Parathyroid adenoma (tissue), 2 donors: ENCODE results near the gene FSTL5.

Experiments
- H2AFZ ChIP-seq: fragments of 300-600 bp; sonication (generic); one replicate; pipeline ENCODE4 v1.7.0; 2017; ENCODE audit warnings: antibody characterized with exemption, mild to moderate bottlenecking
- H3K27ac ChIP-seq: fragments of 300-600 bp; sonication (generic); one replicate; pipeline ENCODE4 v1.7.0; 2017
- H3K27me3 ChIP-seq: fragments of 300-600 bp; sonication (generic); one replicate; pipeline ENCODE4 v1.7.0; 2017; ENCODE audit warnings: low read length; ENCODE audit not compliant: control insufficient read depth, insufficient read depth
- H3K36me3 ChIP-seq: fragments of 300-600 bp; sonication (generic); one replicate; pipeline ENCODE4 v1.7.0; 2017; ENCODE audit warnings: low read length; ENCODE audit not compliant: control insufficient read depth, insufficient read depth
- H3K4me1 ChIP-seq: fragments of 300-600 bp; sonication (generic); one replicate; pipeline ENCODE4 v1.7.0; 2017; ENCODE audit warnings: control low read depth
- H3K4me2 ChIP-seq: fragments of 300-600 bp; sonication (generic); one replicate; pipeline ENCODE4 v1.7.0; 2017; ENCODE audit warnings: low read length
- H3K4me3 ChIP-seq: fragments of 300-600 bp; sonication (generic); one replicate; pipeline ENCODE4 v1.7.0; 2017; ENCODE audit warnings: low read depth, low read length
- H3K79me2 ChIP-seq: fragments of 300-600 bp; sonication (generic); one replicate; pipeline ENCODE4 v1.7.0; 2017; ENCODE audit warnings: control low read depth
- H3K9ac ChIP-seq: fragments of 300-600 bp; sonication (generic); one replicate; pipeline ENCODE4 v1.7.0; 2017; ENCODE audit warnings: mild to moderate bottlenecking
- H3K9me3 ChIP-seq: fragments of 300-600 bp; sonication (generic); one replicate; pipeline ENCODE4 v1.7.0; 2017; ENCODE audit warnings: low read length; ENCODE audit not compliant: control insufficient read depth
- CTCF ChIP-seq: fragments of 300-600 bp; sonication (generic); IDR thresholded peaks from one replicate; pipeline ENCODE4 v1.7.0; 2017; ENCODE audit warnings: antibody characterized with exemption, mild to moderate bottlenecking
- donor health status: primary hyperparathyroidism.

Gene FSTL5

GRCh38 chr4:161601011-161601410 lies 562.8 kb downstream of the FSTL5 start:
- H3K27me3 ChIP-seq, result no peaks in the 10 kb centered on the region
- H3K4me3 ChIP-seq, result no peak overlapping the region
- H2AFZ ChIP-seq, result no peak overlapping the region
- H3K9me3 ChIP-seq, result no peaks in the 10 kb centered on the region
- no peak for TF ChIP-seq CTCF
- H3K4me2 ChIP-seq, result no peak overlapping the region
- no peak overlapping the region for H3K9ac ChIP-seq
- H3K4me1 ChIP-seq, result no peaks in the 10 kb centered on the region
- no peaks in the 10 kb centered on the region for H3K79me2 ChIP-seq
- H3K27ac ChIP-seq, result no peak overlapping the region
- H3K36me3 ChIP-seq, result no peaks in the 10 kb centered on the region

GRCh38 chr4:161595230-161595771 lies 568.5 kb downstream of the FSTL5 start:
- Histone ChIP-seq H3K4me1 (no peaks in the 10 kb centered on the region), H3K9me3 (no peaks in the 10 kb centered on the region), H3K9ac (no peak overlapping the region), H3K27ac (no peak overlapping the region), H2AFZ (no peak overlapping the region), H3K27me3 (no peaks in the 10 kb centered on the region), H3K79me2 (no peaks in the 10 kb centered on the region), H3K36me3 (no peaks in the 10 kb centered on the region), H3K4me2 (no peak overlapping the region), H3K4me3 (no peak overlapping the region)
- TF ChIP-seq CTCF, result no peak

- H3K9ac ChIP-seq, result no peak overlapping the region
- TF ChIP-seq CTCF, result no peak
- H3K27ac ChIP-seq, result no peak overlapping the region
- no peaks in the 10 kb centered on the region for H3K4me1 ChIP-seq
- H3K27me3 ChIP-seq, result no peaks in the 10 kb centered on the region
- no peak overlapping the region for H3K4me3 ChIP-seq
- H2AFZ ChIP-seq, result no peak overlapping the region
- H3K9me3 ChIP-seq, result no peaks in the 10 kb centered on the region
- no peaks in the 10 kb centered on the region for H3K36me3 ChIP-seq
- H3K4me2 ChIP-seq, result no peak overlapping the region
- H3K79me2 ChIP-seq, result no peaks in the 10 kb centered on the region
Observed at GRCh38 chr4:161585011-161585410, 578.8 kb downstream of the FSTL5 start.

GRCh38 chr4:161583549-161583948 lies 580.3 kb downstream of the FSTL5 start:
- Histone ChIP-seq H3K27ac (no peak overlapping the region), H3K9me3 (no peaks in the 10 kb centered on the region), H2AFZ (no peak overlapping the region), H3K4me2 (no peak overlapping the region), H3K36me3 (no peaks in the 10 kb centered on the region), H3K4me3 (no peak overlapping the region), H3K27me3 (no peaks in the 10 kb centered on the region), H3K79me2 (no peaks in the 10 kb centered on the region), H3K4me1 (no peaks in the 10 kb centered on the region), H3K9ac (no peak overlapping the region)
- TF ChIP-seq CTCF, result no peak
